GM19035 (cell line): ENCODE results near the gene DAAM1.

Experiments
- ATAC-seq: cut with Tn5 transposase; IDR thresholded peaks from one replicate; pipeline ENCODE4 v1.9.1; 2021; ENCODE audit not compliant: unreplicated experiment

Gene DAAM1

GRCh38 chr14:59215757-59216156 lies 27.3 kb downstream of the DAAM1 start:
- no peak for ATAC-seq

GRCh38 chr14:59217011-59217410 lies 28.5 kb downstream of the DAAM1 start:
- no peak for ATAC-seq

- ATAC-seq: no peak
Measured at GRCh38 chr14:59221568-59221967, 33.1 kb downstream of the DAAM1 start.

GRCh38 chr14:59224341-59224740 lies 35.9 kb downstream of the DAAM1 start:
- ATAC-seq: no peak

GRCh38 chr14:59225281-59225680 lies 36.8 kb downstream of the DAAM1 start:
- ATAC-seq: no peak

- no peak for ATAC-seq
Measured at GRCh38 chr14:59228421-59228820, 40.0 kb downstream of the DAAM1 start.

- no peak for ATAC-seq
Measured at GRCh38 chr14:59229653-59230406, 41.4 kb downstream of the DAAM1 start.

- ATAC-seq: no peak
Measured at GRCh38 chr14:59236195-59236594, 47.7 kb downstream of the DAAM1 start.

GRCh38 chr14:59238216-59238615 lies 49.7 kb downstream of the DAAM1 start:
- ATAC-seq: no peak

GRCh38 chr14:59239022-59239421 lies 50.6 kb downstream of the DAAM1 start:
- ATAC-seq: no peak

- ATAC-seq: peak; percentile 77
Measured at GRCh38 chr14:59240356-59240755, 51.9 kb downstream of the DAAM1 start.

- ATAC-seq: no peak
Measured at GRCh38 chr14:59241121-59241520, 52.7 kb downstream of the DAAM1 start.

GRCh38 chr14:59243174-59243573 lies 54.7 kb downstream of the DAAM1 start:
- no peak for ATAC-seq

GRCh38 chr14:59244581-59244980 lies 56.1 kb downstream of the DAAM1 start:
- ATAC-seq: no peak

GRCh38 chr14:59245809-59246295 lies 57.4 kb downstream of the DAAM1 start:
- ATAC-seq: peak; percentile 78

- no peak for ATAC-seq
Measured at GRCh38 chr14:59246566-59246965, 58.1 kb downstream of the DAAM1 start.

GRCh38 chr14:59247801-59248584 lies 59.5 kb downstream of the DAAM1 start:
- no peak for ATAC-seq

- ATAC-seq: no peak
Measured at GRCh38 chr14:59249029-59249428, 60.6 kb downstream of the DAAM1 start.

- ATAC-seq: no peak
Measured at GRCh38 chr14:59251811-59252771, 63.6 kb downstream of the DAAM1 start.

- no peak for ATAC-seq
Measured at GRCh38 chr14:59252772-59253500, 64.5 kb downstream of the DAAM1 start.
